Gastrocnemius medialis (tissue), 4 donors: ENCODE measurements around the gene TMEM125.

Source experiments
- POLR2A ChIP-seq, 2 donors: fragments of 450-650 bp; IDR thresholded peaks; one replicate each; pipeline ENCODE4 v1.6.1; 2017; ENCODE audit warnings: antibody characterized with exemption in 2 of 2, mild to moderate bottlenecking in 2 of 2, moderate library complexity in 2 of 2
- TF ChIP-seq, protein P1 (sequence below), 5 experiments: fragments of 450-650 bp in 3 of 5; fragments of 200-600 bp in 2 of 5; sonication (generic) in 2 of 5; IDR thresholded peaks in 4 of 5; conservative IDR thresholded peaks in 1 of 5; 1 replicate in 4 of 5; 2 replicates in 1 of 5; pipeline ENCODE4 v1.5.1; 2016 to 2019; ENCODE audit warnings: antibody characterized with exemption in 5 of 5, mild to moderate bottlenecking in 3 of 5, moderate library complexity in 3 of 5

DNA sequence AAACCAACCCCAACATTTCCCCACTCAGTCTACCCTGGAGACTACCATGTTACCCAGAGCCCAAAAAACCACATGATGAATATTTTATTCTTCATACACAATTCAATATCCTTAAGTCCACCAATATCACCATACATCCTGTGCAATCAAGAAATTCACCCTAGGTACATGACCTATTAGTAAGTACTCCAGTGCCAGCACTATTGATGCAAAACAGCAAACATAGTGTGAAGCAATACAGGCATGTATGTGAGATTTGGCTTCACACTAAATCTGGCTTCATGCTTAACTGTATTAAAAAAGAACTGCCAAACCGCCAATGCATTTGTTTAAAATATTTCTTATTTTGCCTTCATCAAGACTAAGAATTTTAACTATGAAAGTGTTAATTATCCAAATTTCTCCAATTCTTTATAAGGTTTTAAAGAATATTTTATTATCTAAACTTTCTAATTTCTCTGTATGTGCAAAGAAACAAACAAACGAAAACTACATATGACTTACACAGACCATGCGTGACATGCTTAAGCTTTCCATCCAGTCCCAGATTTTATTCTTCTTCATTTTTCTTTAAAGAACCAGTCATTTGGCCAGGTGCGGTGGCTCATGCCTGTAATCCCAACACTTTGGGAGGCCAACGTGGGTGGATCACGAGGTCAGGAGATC, 22.4 kb upstream of the TMEM125 start:
- TF ChIP-seq, protein P1, sequence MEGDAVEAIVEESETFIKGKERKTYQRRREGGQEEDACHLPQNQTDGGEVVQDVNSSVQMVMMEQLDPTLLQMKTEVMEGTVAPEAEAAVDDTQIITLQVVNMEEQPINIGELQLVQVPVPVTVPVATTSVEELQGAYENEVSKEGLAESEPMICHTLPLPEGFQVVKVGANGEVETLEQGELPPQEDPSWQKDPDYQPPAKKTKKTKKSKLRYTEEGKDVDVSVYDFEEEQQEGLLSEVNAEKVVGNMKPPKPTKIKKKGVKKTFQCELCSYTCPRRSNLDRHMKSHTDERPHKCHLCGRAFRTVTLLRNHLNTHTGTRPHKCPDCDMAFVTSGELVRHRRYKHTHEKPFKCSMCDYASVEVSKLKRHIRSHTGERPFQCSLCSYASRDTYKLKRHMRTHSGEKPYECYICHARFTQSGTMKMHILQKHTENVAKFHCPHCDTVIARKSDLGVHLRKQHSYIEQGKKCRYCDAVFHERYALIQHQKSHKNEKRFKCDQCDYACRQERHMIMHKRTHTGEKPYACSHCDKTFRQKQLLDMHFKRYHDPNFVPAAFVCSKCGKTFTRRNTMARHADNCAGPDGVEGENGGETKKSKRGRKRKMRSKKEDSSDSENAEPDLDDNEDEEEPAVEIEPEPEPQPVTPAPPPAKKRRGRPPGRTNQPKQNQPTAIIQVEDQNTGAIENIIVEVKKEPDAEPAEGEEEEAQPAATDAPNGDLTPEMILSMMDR (IDR thresholded peaks at IDR 0.05 in 4 of 5, conservative IDR thresholded peaks at IDR 0.05 in 1 of 5), result no peak
- TF ChIP-seq POLR2A (IDR thresholded peaks at IDR 0.05), result no peak
